Astrocyte of the spinal cord (primary cell): Measurements from ENCODE around the gene CADM2.
"Not testable (repeated sequence)": the region's sequence is repeated elsewhere in the genome, so short reads cannot be mapped to it uniquely, and the experiment has no call there.

ENCODE experiments used
- DNase-seq: peaks from one replicate; pipeline ENCODE4 v3.0.0; 2011; ENCODE audit warnings: low read depth, low spot score
- H3K4me3 ChIP-seq: 2 replicates; pipeline ENCODE4 v1.5.1; 2011; ENCODE audit warnings: low read depth, mild to moderate bottlenecking, low read length, moderate library complexity
- CTCF ChIP-seq: IDR thresholded peaks from 2 replicates; pipeline ENCODE4 v1.5.1; 2012; ENCODE audit warnings: low read depth, mild to moderate bottlenecking, low read length, inconsistent platforms
- in situ Hi-C: cut with HindIII; loops from 2 replicates; pipeline ENCODE4 v1.10.0; 2017; ENCODE audit warnings: low sequenced_read_pairs

Gene CADM2

GRCh38 chr3:85502148-85502875 is 543.5 kb downstream of the CADM2 start:
- no peak for TF ChIP-seq CTCF
- H3K4me3 ChIP-seq: no peak overlapping the region
- in situ Hi-C loops: no loop called here
- DNase-seq: no peak

- in situ Hi-C loops, H3K4me3 ChIP-seq, DNase-seq: not testable (repeated sequence)
Observed at GRCh38 chr3:85504129-85504784, 545.5 kb downstream of the CADM2 start.

GRCh38 chr3:85504785-85505511 is 546.2 kb downstream of the CADM2 start:
- H3K4me3 ChIP-seq, DNase-seq, in situ Hi-C loops: not testable (repeated sequence)

GRCh38 chr3:85507052-85507451 is 548.3 kb downstream of the CADM2 start:
- DNase-seq, H3K4me3 ChIP-seq, in situ Hi-C loops: not testable (repeated sequence)

GRCh38 chr3:85508659-85509058 is 549.9 kb downstream of the CADM2 start:
- TF ChIP-seq CTCF: no peak
- DNase-seq: no peak
- H3K4me3 ChIP-seq: no peak overlapping the region
- in situ Hi-C loops: no loop called here

- DNase-seq: no peak
- H3K4me3 ChIP-seq: no peak overlapping the region
- TF ChIP-seq CTCF: no peak
- in situ Hi-C loops: no loop called here
Observed at GRCh38 chr3:85516146-85516545, 557.4 kb downstream of the CADM2 start.

GRCh38 chr3:85524104-85524503 is 565.3 kb downstream of the CADM2 start:
- TF ChIP-seq CTCF: no peak

GRCh38 chr3:85525264-85525663 is 566.5 kb downstream of the CADM2 start:
- no peak overlapping the region for H3K4me3 ChIP-seq
- TF ChIP-seq CTCF: no peak
- in situ Hi-C loops: no loop called here
- no peak for DNase-seq

More at GRCh38 chr3:85524104-85524503, 565.3 kb downstream of the CADM2 start:
- no peak overlapping the region for H3K4me3 ChIP-seq
- no peak for DNase-seq
- in situ Hi-C loops: no loop called here
